HG03095 (cell line): ENCODE measurements around the gene ZNF764.
"Not testable (repeated sequence)": the region's sequence is repeated elsewhere in the genome, so short reads cannot be mapped to it uniquely, and the experiment has no call there.

ENCODE experiments used
- ATAC-seq: cut with Tn5 transposase; IDR thresholded peaks from one replicate; pipeline ENCODE4 v1.9.1; 2021; ENCODE audit warnings: moderate library complexity; ENCODE audit not compliant: unreplicated experiment

The ZNF764 gene

GRCh38 chr16:30528799-30529457 lies 29.2 kb downstream of the ZNF764 start:
- ATAC-seq = no peak

- no peak for ATAC-seq
Observed at GRCh38 chr16:30527635-30528178, 30.5 kb downstream of the ZNF764 start.

GRCh38 chr16:30526823-30527634 lies 31.1 kb downstream of the ZNF764 start:
- ATAC-seq = peak; percentile 70

- peak; percentile 14 for ATAC-seq
Observed at GRCh38 chr16:30526137-30526822, 31.9 kb downstream of the ZNF764 start, which contains the start of gene ZNF768. TSS of gene ZNF768 (minus strand) at chr16:30526566. CDS start at chr16:30526413, 153 bp downstream.

GRCh38 chr16:30525844-30526136 lies 32.4 kb downstream of the ZNF764 start:
- no peak for ATAC-seq

GRCh38 chr16:30524575-30525568 lies 33.3 kb downstream of the ZNF764 start:
- ATAC-seq = no peak

- ATAC-seq = no peak
Observed at GRCh38 chr16:30523768-30524574, 34.2 kb downstream of the ZNF764 start.

- ATAC-seq = not testable (repeated sequence)
Observed at GRCh38 chr16:30522702-30523463, 35.3 kb downstream of the ZNF764 start.

GRCh38 chr16:30521873-30522641 lies 36.1 kb downstream of the ZNF764 start:
- no peak for ATAC-seq

GRCh38 chr16:30521476-30521872 lies 36.7 kb downstream of the ZNF764 start:
- ATAC-seq = no peak

GRCh38 chr16:30519120-30520049 lies 38.8 kb downstream of the ZNF764 start:
- no peak for ATAC-seq

- ATAC-seq = no peak
Observed at GRCh38 chr16:30518552-30518951, 39.6 kb downstream of the ZNF764 start.

- no peak for ATAC-seq
Observed at GRCh38 chr16:30515275-30515674, 42.9 kb downstream of the ZNF764 start.

- ATAC-seq = no peak
Observed at GRCh38 chr16:30511509-30511908, 46.7 kb downstream of the ZNF764 start.

GRCh38 chr16:30510376-30510938 lies 47.7 kb downstream of the ZNF764 start:
- ATAC-seq = no peak

- ATAC-seq = no peak
Observed at GRCh38 chr16:30509081-30509765, 49.0 kb downstream of the ZNF764 start.
